Peyer's patch (tissue), 4 donors: ENCODE measurements around the gene ZNF787.

ENCODE experiments used
- POLR2A ChIP-seq, 2 donors: fragments of 450-650 bp; IDR thresholded peaks; one replicate each; pipeline ENCODE4 v1.5.1; 2017; ENCODE audit warnings: antibody characterized with exemption in 2 of 2, mild to moderate bottlenecking in 2 of 2, moderate library complexity in 2 of 2
- TF ChIP-seq, protein P1 (sequence below), 6 experiments: fragments of 450-650 bp in 4 of 6; fragments of 200-600 bp in 2 of 6; sonication (generic) in 1 of 6; IDR thresholded peaks; one replicate each; pipeline ENCODE4 v1.5.1; 2017 to 2019; ENCODE audit warnings: antibody characterized with exemption in 6 of 6, mild to moderate bottlenecking in 3 of 6, moderate library complexity in 1 of 6

DNA sequence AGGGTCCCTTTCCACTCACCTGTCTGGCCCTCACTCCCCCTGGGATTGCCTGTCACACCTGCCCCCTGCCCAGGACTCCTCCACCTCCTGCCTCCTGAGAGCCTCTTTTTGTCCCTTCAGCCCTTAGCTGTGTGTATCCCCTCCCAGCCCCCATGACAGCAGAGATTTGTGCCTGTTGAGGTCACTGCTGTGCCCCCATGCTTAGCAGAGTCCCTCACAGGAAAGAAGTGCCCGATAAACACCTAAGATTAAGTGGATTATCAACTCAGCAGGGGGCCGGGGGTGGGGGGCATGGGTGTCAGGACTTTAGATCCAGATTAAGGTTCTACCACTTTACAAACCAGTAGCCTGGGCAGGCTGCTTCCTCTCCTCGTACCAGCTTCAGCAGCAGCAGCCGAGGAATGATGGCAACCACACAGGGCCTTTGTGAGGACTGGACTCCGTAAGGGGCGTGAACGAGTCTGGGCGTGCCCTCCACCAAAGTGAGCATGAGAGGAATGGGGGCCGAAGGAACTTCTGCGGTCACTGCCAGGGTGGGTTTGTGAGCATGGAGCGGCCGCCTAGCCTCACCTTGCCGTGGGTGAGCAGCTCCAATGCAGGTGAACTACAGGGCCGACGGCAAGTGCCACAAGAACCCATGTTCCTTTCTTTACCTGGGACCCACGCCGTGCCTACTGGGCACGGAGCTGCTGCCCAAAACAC is 36.1 kb downstream of the ZNF787 start:
- TF ChIP-seq, protein P1, sequence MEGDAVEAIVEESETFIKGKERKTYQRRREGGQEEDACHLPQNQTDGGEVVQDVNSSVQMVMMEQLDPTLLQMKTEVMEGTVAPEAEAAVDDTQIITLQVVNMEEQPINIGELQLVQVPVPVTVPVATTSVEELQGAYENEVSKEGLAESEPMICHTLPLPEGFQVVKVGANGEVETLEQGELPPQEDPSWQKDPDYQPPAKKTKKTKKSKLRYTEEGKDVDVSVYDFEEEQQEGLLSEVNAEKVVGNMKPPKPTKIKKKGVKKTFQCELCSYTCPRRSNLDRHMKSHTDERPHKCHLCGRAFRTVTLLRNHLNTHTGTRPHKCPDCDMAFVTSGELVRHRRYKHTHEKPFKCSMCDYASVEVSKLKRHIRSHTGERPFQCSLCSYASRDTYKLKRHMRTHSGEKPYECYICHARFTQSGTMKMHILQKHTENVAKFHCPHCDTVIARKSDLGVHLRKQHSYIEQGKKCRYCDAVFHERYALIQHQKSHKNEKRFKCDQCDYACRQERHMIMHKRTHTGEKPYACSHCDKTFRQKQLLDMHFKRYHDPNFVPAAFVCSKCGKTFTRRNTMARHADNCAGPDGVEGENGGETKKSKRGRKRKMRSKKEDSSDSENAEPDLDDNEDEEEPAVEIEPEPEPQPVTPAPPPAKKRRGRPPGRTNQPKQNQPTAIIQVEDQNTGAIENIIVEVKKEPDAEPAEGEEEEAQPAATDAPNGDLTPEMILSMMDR (IDR thresholded peaks at IDR 0.05): no peak
- TF ChIP-seq POLR2A (IDR thresholded peaks at IDR 0.05): no peak
